Central memory CD8-positive, alpha-beta T cell (primary cell): ENCODE results near the gene GPR143.

Experiments used
- ATAC-seq: fragments of 150-1000 bp; cut with Tn5 transposase; replicated peaks from 2 replicates; pipeline ENCODE4 v1.10.0; 2022; ENCODE audit warnings: mild to moderate bottlenecking, moderate FRiP score, moderate number of reproducible peaks; ENCODE audit not compliant: poor library complexity, severe bottlenecking; ENCODE audit errors: extremely low read depth
- DNase-seq, 2 donors: peaks; one replicate each; pipeline ENCODE4 v3.0.0; 2021; ENCODE audit warnings: low spot score in 2 of 2
- H3K27ac Mint-ChIP-seq: one replicate; pipeline ENCODE4 v1.8.0; 2022; ENCODE audit warnings: low read depth, mild to moderate bottlenecking, moderate library complexity, mixed read lengths
- H3K27me3 Mint-ChIP-seq: one replicate; pipeline ENCODE4 v1.8.0; 2022; ENCODE audit warnings: mixed read lengths
- H3K36me3 Mint-ChIP-seq: one replicate; pipeline ENCODE4 v1.8.0; 2022; ENCODE audit warnings: mild to moderate bottlenecking, moderate library complexity, mixed read lengths; ENCODE audit not compliant: insufficient read depth
- H3K4me1 Mint-ChIP-seq: one replicate; pipeline ENCODE4 v1.8.0; 2022; ENCODE audit warnings: mixed read lengths
- H3K4me3 Mint-ChIP-seq: one replicate; pipeline ENCODE4 v1.8.0; 2022; ENCODE audit warnings: mild to moderate bottlenecking, moderate library complexity, mixed read lengths
- H3K9me3 Mint-ChIP-seq: one replicate; pipeline ENCODE4 v1.8.0; 2022; ENCODE audit warnings: mixed read lengths

The GPR143 gene

GRCh38 chrX:9728261-9728660 lies 37.4 kb downstream of the GPR143 start:
- no peak overlapping the region for H3K27ac Mint-ChIP-seq
- DNase-seq, result no peak
- peaks cover under 1% of the 10 kb centered on the region for H3K36me3 Mint-ChIP-seq
- no peak for ATAC-seq
- no peak overlapping the region for H3K4me3 Mint-ChIP-seq
- no peaks in the 10 kb centered on the region for H3K4me1 Mint-ChIP-seq
- peaks cover 6% of the 10 kb centered on the region for H3K9me3 Mint-ChIP-seq
- H3K27me3 Mint-ChIP-seq, result no peaks in the 10 kb centered on the region

GRCh38 chrX:9724711-9725110 lies 40.9 kb downstream of the GPR143 start:
- Mint-ChIP-seq H3K4me3 (no peak overlapping the region), H3K27me3 (no peaks in the 10 kb centered on the region), H3K36me3 (peaks cover 3% of the 10 kb centered on the region), H3K27ac (no peak overlapping the region), H3K9me3 (peaks cover 6% of the 10 kb centered on the region), H3K4me1 (no peaks in the 10 kb centered on the region)
- DNase-seq (no peak), ATAC-seq (no peak)

- ATAC-seq (no peak), DNase-seq (no peak)
- no peaks in the 10 kb centered on the region for H3K9me3 Mint-ChIP-seq
- H3K36me3 Mint-ChIP-seq, result peaks cover 15% of the 10 kb centered on the region
- H3K27ac Mint-ChIP-seq, result no peak overlapping the region
- no peak overlapping the region for H3K4me3 Mint-ChIP-seq
- H3K27me3 Mint-ChIP-seq, result no peaks in the 10 kb centered on the region
- no peaks in the 10 kb centered on the region for H3K4me1 Mint-ChIP-seq
Observed at GRCh38 chrX:9717376-9717775, 48.3 kb downstream of the GPR143 start.

GRCh38 chrX:9710332-9710731 lies 55.3 kb downstream of the GPR143 start:
- H3K4me3 Mint-ChIP-seq, result no peak overlapping the region
- no peak overlapping the region for H3K27ac Mint-ChIP-seq
- H3K9me3 Mint-ChIP-seq, result no peaks in the 10 kb centered on the region
- no peak for DNase-seq
- peaks cover 7% of the 10 kb centered on the region for H3K4me1 Mint-ChIP-seq
- H3K36me3 Mint-ChIP-seq, result peaks cover 25% of the 10 kb centered on the region
- no peak for ATAC-seq
- no peaks in the 10 kb centered on the region for H3K27me3 Mint-ChIP-seq

GRCh38 chrX:9708923-9709553 lies 56.6 kb downstream of the GPR143 start:
- Mint-ChIP-seq H3K4me3 (no peak overlapping the region), H3K27me3 (no peaks in the 10 kb centered on the region), H3K27ac (no peak overlapping the region), H3K9me3 (no peaks in the 10 kb centered on the region), H3K36me3 (peaks cover 26% of the 10 kb centered on the region), H3K4me1 (peaks cover 7% of the 10 kb centered on the region)
- DNase-seq (peak; percentile 60), ATAC-seq (peak; percentile 84)

- H3K36me3 Mint-ChIP-seq, result peaks cover 26% of the 10 kb centered on the region
Observed at GRCh38 chrX:9708086-9708485, 57.6 kb downstream of the GPR143 start.

GRCh38 chrX:9707306-9708033 lies 58.2 kb downstream of the GPR143 start:
- Mint-ChIP-seq H3K36me3 (peaks cover 23% of the 10 kb centered on the region), H3K4me3 (no peak overlapping the region), H3K4me1 (peaks cover 7% of the 10 kb centered on the region), H3K9me3 (no peaks in the 10 kb centered on the region), H3K27ac (no peak overlapping the region), H3K27me3 (no peaks in the 10 kb centered on the region)
- no peak for DNase-seq
- ATAC-seq, result no peak

More at GRCh38 chrX:9708086-9708485, 57.6 kb downstream of the GPR143 start:
- Mint-ChIP-seq H3K4me1 (peaks cover 7% of the 10 kb centered on the region), H3K27ac (no peak overlapping the region), H3K27me3 (no peaks in the 10 kb centered on the region), H3K9me3 (no peaks in the 10 kb centered on the region), H3K4me3 (no peak overlapping the region)
- no peak for DNase-seq
- ATAC-seq, result no peak

- Mint-ChIP-seq H3K36me3 (peaks cover 24% of the 10 kb centered on the region), H3K9me3 (no peaks in the 10 kb centered on the region), H3K4me1 (peaks cover 7% of the 10 kb centered on the region), H3K4me3 (no peak overlapping the region), H3K27me3 (no peaks in the 10 kb centered on the region), H3K27ac (peak overlapping the region; percentile 59)
- DNase-seq (no peak), ATAC-seq (no peak)
Observed at GRCh38 chrX:9706421-9706820, 59.2 kb downstream of the GPR143 start.

GRCh38 chrX:9704876-9705465 lies 60.7 kb downstream of the GPR143 start:
- Mint-ChIP-seq H3K4me3 (no peak overlapping the region), H3K27ac (no peak overlapping the region), H3K4me1 (peaks cover 7% of the 10 kb centered on the region), H3K36me3 (peaks cover 25% of the 10 kb centered on the region), H3K9me3 (no peaks in the 10 kb centered on the region), H3K27me3 (no peaks in the 10 kb centered on the region)
- ATAC-seq (no peak), DNase-seq (no peak)

GRCh38 chrX:9703406-9703805 lies 62.2 kb downstream of the GPR143 start:
- Mint-ChIP-seq H3K27me3 (no peaks in the 10 kb centered on the region), H3K27ac (no peak overlapping the region), H3K9me3 (no peaks in the 10 kb centered on the region), H3K4me3 (no peak overlapping the region), H3K4me1 (no peaks in the 10 kb centered on the region), H3K36me3 (peaks cover 18% of the 10 kb centered on the region)
- DNase-seq (no peak), ATAC-seq (no peak)

GRCh38 chrX:9701790-9702189 lies 63.9 kb downstream of the GPR143 start:
- no peak for DNase-seq
- no peaks in the 10 kb centered on the region for H3K4me1 Mint-ChIP-seq
- no peak overlapping the region for H3K4me3 Mint-ChIP-seq
- peaks cover 18% of the 10 kb centered on the region for H3K36me3 Mint-ChIP-seq
- no peak overlapping the region for H3K27ac Mint-ChIP-seq
- no peak for ATAC-seq
- H3K9me3 Mint-ChIP-seq, result no peaks in the 10 kb centered on the region
- H3K27me3 Mint-ChIP-seq, result no peaks in the 10 kb centered on the region

- ATAC-seq (no peak), DNase-seq (no peak)
- Mint-ChIP-seq H3K4me1 (no peaks in the 10 kb centered on the region), H3K27me3 (no peaks in the 10 kb centered on the region), H3K36me3 (peaks cover 20% of the 10 kb centered on the region), H3K4me3 (no peak overlapping the region), H3K9me3 (no peaks in the 10 kb centered on the region), H3K27ac (no peak overlapping the region)
Observed at GRCh38 chrX:9700555-9700954, 65.1 kb downstream of the GPR143 start.

- H3K27me3 Mint-ChIP-seq, result no peaks in the 10 kb centered on the region
- peaks cover 21% of the 10 kb centered on the region for H3K36me3 Mint-ChIP-seq
- no peaks in the 10 kb centered on the region for H3K9me3 Mint-ChIP-seq
- ATAC-seq, result no peak
- no peak overlapping the region for H3K27ac Mint-ChIP-seq
- no peak overlapping the region for H3K4me3 Mint-ChIP-seq
- no peaks in the 10 kb centered on the region for H3K4me1 Mint-ChIP-seq
- no peak for DNase-seq
Observed at GRCh38 chrX:9698576-9698975, 67.1 kb downstream of the GPR143 start.
